Gastrocnemius medialis (tissue), 4 donors: ENCODE data around the gene PIK3CD. TPM values are rescaled to one million over a fixed set of nuclear protein-coding genes. Genes with fewer than 3 reads are reported as not detected.

Experiments used
- ATAC-seq, 2 donors: fragments of 150-250 bp; one replicate each; pipeline ENCODE4 v1.9.1; 2016
- DNase-seq, 2 donors: peaks; one replicate each; pipeline ENCODE4 v3.0.0-alpha.2; 2019
- H3K27ac ChIP-seq, 4 donors: fragments of 200-600 bp; sonication (generic); 1 replicate in 1 of 4; 2 replicates in 3 of 4; pipeline ENCODE4 v1.5.1; 2016 to 2018; ENCODE audit warnings: mild to moderate bottlenecking in 2 of 4, moderate library complexity in 1 of 4
- H3K27me3 ChIP-seq, 3 donors: fragments of 200-600 bp; sonication (generic) in 2 of 3; 1 replicate in 1 of 3; 2 replicates in 2 of 3; pipeline versions ENCODE4 v1.5.1 to v1.6.0; 2016 to 2019; ENCODE audit warnings: mild to moderate bottlenecking in 1 of 3, moderate library complexity in 1 of 3
- H3K36me3 ChIP-seq, 2 donors: fragments of 200-600 bp; sonication (generic) in 1 of 2; one replicate each; pipeline ENCODE4 v1.5.1; 2017 to 2018
- H3K4me1 ChIP-seq, 2 donors: fragments of 200-600 bp; sonication (generic) in 1 of 2; one replicate each; pipeline ENCODE4 v1.5.1; 2016 to 2017; ENCODE audit warnings: mild to moderate bottlenecking in 2 of 2
- H3K4me3 ChIP-seq, 4 donors: fragments of 200-600 bp; sonication (generic) in 3 of 4; 1 replicate in 1 of 4; 2 replicates in 3 of 4; pipeline ENCODE4 v1.5.1; 2016 to 2019; ENCODE audit warnings: mild to moderate bottlenecking in 2 of 4
- H3K9me3 ChIP-seq, 3 donors: fragments of 200-600 bp; sonication (generic) in 2 of 3; 1 replicate in 1 of 3; 2 replicates in 2 of 3; pipeline ENCODE4 v1.5.1; 2016 to 2019
- CTCF ChIP-seq, 5 experiments: fragments of 450-650 bp in 3 of 5; fragments of 200-600 bp in 2 of 5; sonication (generic) in 2 of 5; IDR thresholded peaks in 4 of 5; conservative IDR thresholded peaks in 1 of 5; 1 replicate in 4 of 5; 2 replicates in 1 of 5; pipeline ENCODE4 v1.5.1; 2016 to 2019; ENCODE audit warnings: antibody characterized with exemption in 5 of 5, mild to moderate bottlenecking in 3 of 5, moderate library complexity in 3 of 5
- POLR2A ChIP-seq, 2 donors: fragments of 450-650 bp; IDR thresholded peaks; one replicate each; pipeline ENCODE4 v1.6.1; 2017; ENCODE audit warnings: antibody characterized with exemption in 2 of 2, mild to moderate bottlenecking in 2 of 2, moderate library complexity in 2 of 2
- in situ Hi-C, 4 donors: fragments of 200-750 bp; cut with MboI; loops; one replicate each; pipeline versions ENCODE4 v1.15.0 to v1.8.0; 2017; ENCODE audit warnings: low sequenced_read_pairs in 4 of 4
- intact Hi-C: fragments of 100-400 bp; cut with DNase I; formaldehyde crosslinking; loops from one replicate; pipeline ENCODE4 v1.15.1; 2023; ENCODE audit warnings: low total_unique reads
- total RNA-seq, 4 donors: library from RNA; depleted of rRNA; stranded (reverse); fragments of >200 nt; gene quantifications; one replicate each; pipeline versions ENCODE4 v1.1.0 to v1.2.3, GENCODE V29; 2016

Gene PIK3CD
- total RNA-seq, 4 donors from 2014 or later, result 0.66 to 2.3 (median 1.3) TPM

DNA sequence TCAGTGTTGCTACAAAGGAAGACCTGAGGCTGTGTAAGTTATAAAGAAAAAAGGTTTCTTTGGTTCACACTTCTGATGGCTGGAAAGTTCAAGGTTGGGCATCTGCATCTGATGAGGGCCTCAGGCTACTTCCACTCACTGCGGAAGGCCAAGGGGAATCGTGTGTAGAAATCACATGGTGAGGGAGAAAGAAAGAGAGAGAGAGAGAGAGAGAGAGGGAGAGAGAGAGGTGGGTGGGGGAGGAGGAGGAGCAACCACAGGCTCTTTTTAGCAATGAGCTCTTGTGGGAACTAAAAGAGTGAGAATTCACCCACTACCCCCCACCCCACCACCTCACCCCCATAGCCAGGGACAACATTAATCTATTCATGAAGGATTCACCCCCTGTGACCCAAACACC, 112.4 kb downstream of the PIK3CD start:
- DNase-seq (no peak), ATAC-seq (no peak)
- in situ Hi-C loops, result no loop called here
- Histone ChIP-seq H3K36me3 (no peaks in the 10 kb centered on the region), H3K27ac (no peak overlapping the region), H3K27me3 (no peaks in the 10 kb centered on the region), H3K4me1 (peaks cover 4 to 8% of the 10 kb centered on the region in 2 donors), H3K4me3 (no peak overlapping the region), H3K9me3 (no peaks in the 10 kb centered on the region)
- intact Hi-C loops, result no loop called here
- TF ChIP-seq CTCF (IDR thresholded peaks at IDR 0.05 in 4 of 5, conservative IDR thresholded peaks at IDR 0.05 in 1 of 5) (no peak), POLR2A (IDR thresholded peaks at IDR 0.05) (no peak)

GRCh38 chr1:9764550-9764949, 113.0 kb downstream of the PIK3CD start:
- no peak for TF ChIP-seq POLR2A (IDR thresholded peaks at IDR 0.05)
- TF ChIP-seq CTCF (IDR thresholded peaks at IDR 0.05 in 4 of 5, conservative IDR thresholded peaks at IDR 0.05 in 1 of 5), result no peak
- Histone ChIP-seq H3K4me1 (peaks cover 3 to 4% of the 10 kb centered on the region in 2 donors), H3K9me3 (no peaks in the 10 kb centered on the region), H3K36me3 (no peaks in the 10 kb centered on the region), H3K27me3 (no peaks in the 10 kb centered on the region), H3K4me3 (no peak overlapping the region), H3K27ac (no peak overlapping the region)
- intact Hi-C loops (no loop called here), in situ Hi-C loops (no loop called here)
- DNase-seq (no peak), ATAC-seq (no peak)

GRCh38 chr1:9766759-9767442, 115.4 kb downstream of the PIK3CD start:
- Histone ChIP-seq H3K4me1 (no peaks in the 10 kb centered on the region), H3K4me3 (no peak overlapping the region), H3K36me3 (no peaks in the 10 kb centered on the region), H3K27ac (no peak overlapping the region), H3K27me3 (no peaks in the 10 kb centered on the region), H3K9me3 (no peaks in the 10 kb centered on the region)
- TF ChIP-seq CTCF (IDR thresholded peaks at IDR 0.05 in 4 of 5, conservative IDR thresholded peaks at IDR 0.05 in 1 of 5), result no peak
- TF ChIP-seq POLR2A (IDR thresholded peaks at IDR 0.05), result no peak
- intact Hi-C loops, result no loop called here
- ATAC-seq (no peak), DNase-seq (no peak)
- in situ Hi-C loops, result no loop called here

- in situ Hi-C loops, result no loop called here
- intact Hi-C loops, result no loop called here
- ATAC-seq (no peak), DNase-seq (no peak)
- Histone ChIP-seq H3K4me1 (no peaks in the 10 kb centered on the region), H3K27me3 (no peaks in the 10 kb centered on the region), H3K4me3 (no peak overlapping the region), H3K27ac (no peak overlapping the region), H3K36me3 (peaks cover 0 to 10% of the 10 kb centered on the region in 2 donors), H3K9me3 (no peaks in the 10 kb centered on the region)
- TF ChIP-seq CTCF (IDR thresholded peaks at IDR 0.05 in 4 of 5, conservative IDR thresholded peaks at IDR 0.05 in 1 of 5) (no peak), POLR2A (IDR thresholded peaks at IDR 0.05) (no peak)
These were observed 116.6 kb downstream of the PIK3CD start for GRCh38 chr1:9767964-9768668.
